Transverse colon (tissue), 4 donors: ENCODE results near the gene WNT7A. TPM values are rescaled to one million over a fixed set of nuclear protein-coding genes. Genes with fewer than 3 reads are reported as not detected.

Source experiments
- DNase-seq: peaks from one replicate; pipeline ENCODE4 v3.0.0-alpha.2; 2019
- H3K27ac ChIP-seq, 4 donors: fragments of 200-600 bp; sonication (generic); 2 replicates each; pipeline ENCODE4 v1.5.1; 2016 to 2018; ENCODE audit warnings: inconsistent platforms in 4 of 4
- H3K27me3 ChIP-seq: fragments of 200-600 bp; sonication (generic); 2 replicates; pipeline ENCODE4 v1.5.1; 2017; ENCODE audit warnings: inconsistent platforms
- H3K36me3 ChIP-seq, 4 donors: fragments of 200-600 bp; sonication (generic); 2 replicates each; pipeline ENCODE4 v1.5.1; 2017 to 2019; ENCODE audit warnings: inconsistent platforms in 4 of 4
- H3K4me1 ChIP-seq, 4 donors: fragments of 200-600 bp; sonication (generic); 2 replicates each; pipeline ENCODE4 v1.5.1; 2017 to 2020; ENCODE audit warnings: inconsistent platforms in 4 of 4
- H3K4me3 ChIP-seq, 4 donors: fragments of 200-600 bp; sonication (generic); 1 replicate in 1 of 4; 2 replicates in 3 of 4; pipeline versions ENCODE4 v1.5.1 to v1.6.1; 2017 to 2019; ENCODE audit warnings: inconsistent platforms in 4 of 4
- H3K9me3 ChIP-seq, 2 donors: fragments of 200-600 bp; sonication (generic); 2 replicates each; pipeline ENCODE4 v1.5.1; 2017 to 2019; ENCODE audit warnings: inconsistent platforms in 2 of 2
- EP300 ChIP-seq: sonication (generic); formaldehyde crosslinking; IDR thresholded peaks from one replicate; pipeline ENCODE4 v1.6.1; 2017; ENCODE audit warnings: antibody characterized with exemption, low read depth
- POLR2A ChIP-seq: fragments of 450-650 bp; IDR thresholded peaks from one replicate; pipeline ENCODE4 v1.6.1; 2016; ENCODE audit warnings: antibody characterized with exemption, mild to moderate bottlenecking, moderate library complexity
- POLR2AphosphoS5 ChIP-seq, 3 donors: sonication (generic); formaldehyde crosslinking; IDR thresholded peaks; one replicate each; pipeline ENCODE4 v1.6.1; 2016; ENCODE audit warnings: antibody characterized with exemption in 3 of 3
- WGBS, 2 donors: methylation state at CpG; one replicate each; pipeline ENCODE4 v1.1.5; 2018; ENCODE audit warnings: low coverage in 1 of 2; 5-methylcytosine and 5-hydroxymethylcytosine counted together
- in situ Hi-C, 4 donors: fragments of 200-750 bp; cut with MboI; loops; one replicate each; pipeline versions ENCODE4 v1.15.0 to v1.15.1; 2017; ENCODE audit warnings: low sequenced_read_pairs in 3 of 4, low pct_ligation_motif_present in 1 of 4, low pct_unique_long_range_greater_than_20kb in 1 of 4
- intact Hi-C: fragments of 100-400 bp; cut with DNase I; formaldehyde crosslinking; loops from one replicate; pipeline ENCODE4 v1.15.1; 2023; ENCODE audit warnings: low total_unique reads
- total RNA-seq, 4 donors: library from RNA; depleted of rRNA; stranded (reverse); fragments of >200 nt; gene quantifications; one replicate each; pipeline ENCODE4 v1.1.0, GENCODE V29; 2016
- TF ChIP-seq, protein P1 (sequence below), 5 experiments: fragments of 200-600 bp in 3 of 5; fragments of 450-650 bp in 2 of 5; sonication (generic) in 3 of 5; IDR thresholded peaks; 1 replicate in 2 of 5; 2 replicates in 3 of 5; pipeline ENCODE4 v1.5.1; 2016 to 2017; ENCODE audit warnings: antibody characterized with exemption in 5 of 5, inconsistent platforms in 3 of 5, mild to moderate bottlenecking in 2 of 5, moderate library complexity in 1 of 5

WNT7A gene
- total RNA-seq, 4 donors from 2014 or later: not detected

DNA sequence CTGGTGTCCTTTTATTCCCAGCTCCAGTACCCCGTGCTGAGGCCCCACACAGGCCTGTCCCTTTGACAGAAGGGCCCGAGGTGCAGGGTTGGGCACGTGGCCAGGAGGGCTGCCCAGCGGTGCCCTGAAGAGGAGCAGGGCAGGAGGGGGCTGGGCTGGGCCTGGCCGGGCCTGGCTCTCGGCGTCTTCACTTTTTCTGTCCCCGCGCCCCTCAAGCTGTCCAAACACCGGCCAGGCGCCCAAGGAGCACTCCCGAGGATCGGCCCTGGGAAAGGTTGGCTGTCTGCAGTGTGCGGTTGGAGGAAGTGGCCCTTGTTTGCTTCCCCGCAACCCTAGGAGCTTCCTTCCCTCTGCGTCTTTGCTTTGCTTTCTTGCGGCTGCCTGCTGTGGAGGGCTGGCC is 84.1 kb downstream of the WNT7A start:
- Histone ChIP-seq H3K36me3 (no peaks in the 10 kb centered on the region), H3K27ac (no peak overlapping the region), H3K4me3 (no peak overlapping the region), H3K4me1 (no peaks in the 10 kb centered on the region), H3K27me3 (peaks cover 16% of the 10 kb centered on the region), H3K9me3 (no peaks in the 10 kb centered on the region)
- no peak for DNase-seq
- 80% methylated on average over 17 of the region's 17 CpGs; no CpG with 5 or more reads in 1 of the 2 donors for WGBS, 2 donors
- in situ Hi-C loops (no loop called here), intact Hi-C loops (no loop called here)
- TF ChIP-seq POLR2A: no peak
- TF ChIP-seq, protein P1, sequence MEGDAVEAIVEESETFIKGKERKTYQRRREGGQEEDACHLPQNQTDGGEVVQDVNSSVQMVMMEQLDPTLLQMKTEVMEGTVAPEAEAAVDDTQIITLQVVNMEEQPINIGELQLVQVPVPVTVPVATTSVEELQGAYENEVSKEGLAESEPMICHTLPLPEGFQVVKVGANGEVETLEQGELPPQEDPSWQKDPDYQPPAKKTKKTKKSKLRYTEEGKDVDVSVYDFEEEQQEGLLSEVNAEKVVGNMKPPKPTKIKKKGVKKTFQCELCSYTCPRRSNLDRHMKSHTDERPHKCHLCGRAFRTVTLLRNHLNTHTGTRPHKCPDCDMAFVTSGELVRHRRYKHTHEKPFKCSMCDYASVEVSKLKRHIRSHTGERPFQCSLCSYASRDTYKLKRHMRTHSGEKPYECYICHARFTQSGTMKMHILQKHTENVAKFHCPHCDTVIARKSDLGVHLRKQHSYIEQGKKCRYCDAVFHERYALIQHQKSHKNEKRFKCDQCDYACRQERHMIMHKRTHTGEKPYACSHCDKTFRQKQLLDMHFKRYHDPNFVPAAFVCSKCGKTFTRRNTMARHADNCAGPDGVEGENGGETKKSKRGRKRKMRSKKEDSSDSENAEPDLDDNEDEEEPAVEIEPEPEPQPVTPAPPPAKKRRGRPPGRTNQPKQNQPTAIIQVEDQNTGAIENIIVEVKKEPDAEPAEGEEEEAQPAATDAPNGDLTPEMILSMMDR (IDR thresholded peaks at IDR 0.05): no peak
- no peak for TF ChIP-seq POLR2AphosphoS5 (IDR thresholded peaks at IDR 0.05)
- TF ChIP-seq EP300: no peak

DNA sequence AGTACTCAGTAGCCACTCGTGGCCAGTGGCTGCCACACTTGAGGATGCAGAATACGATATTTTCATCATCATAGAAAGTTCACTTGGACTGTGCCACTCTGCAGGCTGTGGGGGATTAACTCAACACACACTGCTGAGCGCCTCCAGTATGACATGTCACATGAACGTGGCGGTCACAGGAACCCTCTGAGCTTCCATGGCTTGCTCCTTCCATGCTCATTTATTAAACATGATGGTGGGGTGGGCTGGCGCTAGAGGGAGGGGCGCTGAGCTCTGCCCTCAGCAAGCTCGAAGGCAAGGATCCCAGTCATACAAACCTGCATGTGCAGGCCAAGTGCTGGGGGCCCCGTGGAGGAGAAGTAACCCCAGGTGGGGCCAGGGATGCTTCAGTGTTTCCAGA is 85.5 kb downstream of the WNT7A start:
- Histone ChIP-seq H3K27me3 (peaks cover 16% of the 10 kb centered on the region), H3K9me3 (no peaks in the 10 kb centered on the region), H3K27ac (no peak overlapping the region), H3K36me3 (no peaks in the 10 kb centered on the region), H3K4me1 (no peaks in the 10 kb centered on the region), H3K4me3 (no peak overlapping the region)
- TF ChIP-seq, protein P1 (IDR thresholded peaks at IDR 0.05): no peak
- TF ChIP-seq POLR2A: no peak
- TF ChIP-seq POLR2AphosphoS5 (IDR thresholded peaks at IDR 0.05): no peak
- TF ChIP-seq EP300: no peak
- DNase-seq: no peak
- intact Hi-C loops: no loop called here
- 35 to 76% methylated on average over 2 to 9 of the region's 9 CpGs for WGBS, 2 donors
- in situ Hi-C loops: no loop called here

DNA sequence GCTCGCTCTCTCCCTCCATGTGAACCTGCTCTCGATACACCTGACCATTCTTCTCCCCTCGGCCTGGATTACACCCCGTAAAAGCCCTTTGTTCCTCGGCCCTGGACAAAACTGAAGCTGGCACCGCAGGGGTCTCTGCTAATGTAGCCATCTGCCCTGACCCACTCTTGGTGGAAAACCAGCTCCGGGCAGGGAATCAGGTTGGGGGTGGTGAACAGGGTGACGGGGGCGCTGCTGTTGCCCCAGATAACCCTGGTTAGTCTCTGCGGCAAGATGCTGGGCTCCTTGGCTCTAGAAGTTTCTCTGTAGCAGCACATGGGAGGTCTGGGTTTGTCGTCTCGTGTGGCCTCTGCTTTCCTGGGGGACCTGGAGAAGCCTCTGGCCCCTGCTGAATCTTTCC is 86.4 kb downstream of the WNT7A start:
- in situ Hi-C loops: no loop called here
- TF ChIP-seq POLR2AphosphoS5 (IDR thresholded peaks at IDR 0.05) (no peak), EP300 (no peak), POLR2A (no peak)
- TF ChIP-seq, protein P1 (IDR thresholded peaks at IDR 0.05): no peak
- no peaks in the 10 kb centered on the region for H3K9me3 ChIP-seq
- 76 to 100% methylated on average over 3 to 12 of the region's 12 CpGs for WGBS, 2 donors
- H3K4me3 ChIP-seq: no peak overlapping the region
- H3K27ac ChIP-seq: no peak overlapping the region
- peaks cover 16% of the 10 kb centered on the region for H3K27me3 ChIP-seq
- H3K36me3 ChIP-seq: no peaks in the 10 kb centered on the region
- DNase-seq: no peak
- intact Hi-C loops: no loop called here
- H3K4me1 ChIP-seq: no peaks in the 10 kb centered on the region

DNA sequence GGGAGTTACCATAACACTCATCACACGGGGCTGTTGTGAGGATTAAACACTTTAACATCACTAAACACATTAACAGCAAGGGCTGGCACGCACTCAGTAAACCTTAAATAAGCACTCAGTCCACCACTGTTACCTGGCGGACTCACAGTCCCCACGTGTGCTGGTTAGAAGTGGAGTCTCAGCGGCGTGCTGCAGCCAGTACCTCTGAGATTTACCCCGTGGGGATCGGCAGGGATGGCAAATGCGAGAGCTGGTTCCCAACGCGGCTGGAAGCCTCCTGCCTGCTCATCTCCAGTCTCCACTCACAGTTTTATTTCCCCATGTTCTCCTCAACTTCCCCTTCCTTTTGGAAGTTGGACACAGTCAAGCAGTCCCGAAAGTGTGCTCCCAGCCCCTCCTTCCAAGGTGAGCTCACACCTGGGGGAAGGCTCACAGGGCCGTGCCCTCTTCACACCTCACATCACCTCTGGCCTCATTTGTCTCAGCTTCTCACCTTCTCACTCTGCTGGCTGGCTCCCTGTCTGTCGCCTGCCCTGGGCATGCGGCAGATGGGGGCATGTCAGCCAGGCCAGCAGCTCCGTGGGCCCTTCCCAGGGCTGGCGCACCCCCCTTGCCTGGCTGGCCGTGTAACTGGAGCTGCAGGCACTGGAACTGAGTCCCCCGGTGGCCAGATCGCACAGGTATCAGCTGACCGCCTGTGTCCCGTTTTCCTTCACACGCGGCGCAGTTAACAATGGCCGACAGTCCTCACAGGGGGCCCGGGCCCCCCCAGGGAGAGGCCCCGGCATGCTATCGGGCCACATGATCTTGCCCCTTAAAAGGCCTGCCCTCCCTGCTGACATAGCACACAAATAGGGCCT is 87.1 kb downstream of the WNT7A start:
- in situ Hi-C loops: no loop called here
- Histone ChIP-seq H3K27me3 (peaks cover 16% of the 10 kb centered on the region), H3K27ac (no peak overlapping the region), H3K4me1 (no peaks in the 10 kb centered on the region), H3K36me3 (no peaks in the 10 kb centered on the region), H3K4me3 (no peak overlapping the region), H3K9me3 (no peaks in the 10 kb centered on the region)
- WGBS, 2 donors: 62 to 71% methylated on average over 3 to 29 of the region's 29 CpGs
- DNase-seq: no peak
- TF ChIP-seq EP300: no peak
- no peak for TF ChIP-seq POLR2A
- no peak for TF ChIP-seq POLR2AphosphoS5 (IDR thresholded peaks at IDR 0.05)
- TF ChIP-seq, protein P1 (IDR thresholded peaks at IDR 0.05): no peak
- intact Hi-C loops: no loop called here
